GM18951 (cell line): ENCODE results near the gene ASB6.
"Not testable (repeated sequence)": the region's sequence is repeated elsewhere in the genome, so short reads cannot be mapped to it uniquely, and the experiment has no call there.

Experiments
- POLR2A ChIP-seq: IDR thresholded peaks from 4 replicates; pipeline ENCODE4 v1.6.1; 2011; ENCODE audit warnings: mild to moderate bottlenecking; ENCODE audit not compliant: insufficient read length, insufficient read depth; ENCODE audit errors: extremely low read depth
- in situ Hi-C: fragments of 300-500 bp; cut with MboI; formaldehyde crosslinking; loops from one replicate; pipeline ENCODE4 v1.12.0; 2022; ENCODE audit warnings: low sequenced_read_pairs, mixed read lengths, inconsistent platforms; ENCODE audit not compliant: unreplicated experiment

ASB6 gene

DNA sequence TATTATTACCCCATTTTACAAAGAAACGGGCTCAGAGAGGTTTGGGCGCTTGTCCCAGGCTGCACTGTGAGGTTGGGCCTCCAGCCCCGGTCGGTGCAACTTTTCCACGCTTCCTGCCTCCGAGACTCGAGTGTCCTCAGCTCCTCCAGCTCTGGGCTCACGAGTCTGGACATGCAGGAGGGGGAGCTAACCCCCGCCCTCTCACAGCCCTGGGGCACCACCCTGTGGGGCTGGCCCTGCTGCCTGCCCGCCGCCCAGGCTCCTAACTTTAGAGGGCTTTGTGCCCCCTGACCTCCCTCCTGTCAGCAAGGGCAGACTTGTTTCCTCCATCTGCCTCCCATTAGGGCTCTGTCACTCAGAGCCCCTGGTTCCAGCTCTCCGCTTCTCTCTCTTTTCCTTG, 4.3 kb upstream of the ASB6 start:
- no peak for TF ChIP-seq POLR2A
- in situ Hi-C loops = no loop called here

DNA sequence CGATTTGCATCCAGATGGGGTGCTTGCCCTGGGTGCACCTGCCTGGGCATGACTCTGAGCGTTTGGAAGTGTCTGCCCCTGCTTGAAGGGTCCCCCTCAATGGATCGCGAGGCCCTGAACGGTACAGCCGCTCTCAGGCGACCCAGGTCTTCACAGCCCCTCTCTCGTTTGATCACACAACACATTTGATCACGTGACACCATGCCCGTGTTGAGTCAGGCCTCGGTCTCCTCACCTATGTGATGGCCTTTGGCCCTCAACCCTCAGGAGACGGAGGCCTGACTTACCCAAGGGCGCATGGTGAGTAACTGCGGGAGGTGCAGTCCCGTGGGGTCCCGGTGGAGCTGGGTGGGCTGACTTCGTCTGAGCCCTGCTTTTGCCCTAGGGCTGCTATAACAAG, 3.0 kb upstream of the ASB6 start:
- in situ Hi-C loops = no loop called here
- no peak for TF ChIP-seq POLR2A

DNA sequence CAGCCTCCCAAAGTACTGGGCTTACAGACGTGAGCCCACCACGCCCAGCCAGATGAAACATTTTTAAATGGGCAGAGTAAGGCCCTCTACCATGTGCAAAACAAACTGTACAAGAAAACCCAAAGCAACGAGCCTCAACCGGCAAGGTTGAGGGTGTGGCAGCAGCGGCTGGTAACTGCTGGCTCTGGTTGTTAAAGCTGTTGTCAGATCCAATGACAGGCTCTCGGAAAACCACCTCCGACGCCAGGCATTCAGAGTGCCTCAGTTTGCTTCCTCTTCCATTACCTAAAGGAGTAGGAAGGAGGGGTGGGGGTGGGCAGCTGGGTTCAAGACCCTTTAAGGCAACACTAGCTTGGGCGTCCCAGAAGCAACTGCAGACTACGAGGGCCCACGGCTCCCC, 2.4 kb upstream of the ASB6 start:
- in situ Hi-C loops = no loop called here
- TF ChIP-seq POLR2A = no peak

DNA sequence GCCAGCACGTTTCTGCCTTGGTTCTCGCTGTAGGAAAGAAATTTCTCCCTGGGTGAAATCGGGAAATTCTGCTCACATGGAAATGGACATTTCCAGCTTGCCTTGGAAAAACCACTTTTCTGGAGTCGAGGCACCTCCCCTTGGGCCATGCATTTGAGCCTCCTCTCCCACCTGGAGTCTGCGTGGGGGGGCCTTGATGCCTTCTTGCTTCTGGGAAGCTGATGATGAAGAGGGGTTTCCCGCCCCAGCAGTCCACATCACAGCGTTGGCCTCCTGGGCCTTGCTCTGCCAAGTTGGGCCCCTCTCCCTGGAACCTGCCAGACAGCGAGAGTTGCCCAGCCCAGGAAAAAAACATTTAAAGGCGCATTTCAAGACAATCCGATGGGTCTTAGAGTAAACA, 1.8 kb upstream of the ASB6 start:
- in situ Hi-C loops = no loop called here
- TF ChIP-seq POLR2A = no peak

DNA sequence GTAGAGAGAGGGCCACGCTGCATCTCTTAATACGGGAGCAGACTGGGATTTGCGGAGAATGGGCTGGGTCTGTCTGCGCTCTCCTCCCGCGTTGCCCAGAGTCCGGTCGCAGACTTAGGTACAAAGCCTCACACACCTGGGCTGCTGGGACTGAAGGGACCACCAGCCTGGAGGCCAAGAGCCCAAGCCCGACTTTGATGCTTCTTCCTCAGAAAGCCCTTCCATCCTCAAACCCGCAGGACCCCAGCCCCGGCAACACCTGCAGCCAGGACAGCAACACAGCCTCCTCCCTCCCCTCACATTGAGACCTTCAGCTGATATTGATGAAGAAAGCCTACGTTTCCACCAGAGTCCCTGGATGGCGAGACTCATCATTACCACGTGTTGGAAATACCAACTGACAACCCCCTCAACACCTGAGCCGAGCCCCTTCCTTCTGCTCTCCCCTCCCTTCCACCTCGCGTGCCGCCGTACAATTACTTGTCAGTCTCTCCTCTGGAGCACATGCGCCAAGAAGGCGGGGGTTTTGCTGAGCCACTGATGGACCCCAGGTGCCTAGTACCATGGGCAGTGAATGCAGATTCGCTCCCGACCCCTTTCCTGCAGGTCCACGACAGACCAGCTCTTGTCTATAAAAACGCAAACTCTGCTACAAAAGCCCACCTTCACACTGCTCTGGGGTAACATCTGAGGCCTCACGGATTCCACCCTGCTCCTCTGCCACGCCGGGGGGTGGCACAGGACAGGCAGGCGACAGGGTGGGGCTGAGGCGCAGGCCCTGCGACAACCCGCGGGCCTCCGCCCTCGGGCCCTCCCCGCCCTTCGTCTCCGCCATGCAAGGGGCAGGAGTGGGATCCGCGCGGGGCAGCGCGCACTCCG, 841 bp downstream of the ASB6 start:
- in situ Hi-C loops = no loop called here
- TF ChIP-seq POLR2A = no peak

DNA sequence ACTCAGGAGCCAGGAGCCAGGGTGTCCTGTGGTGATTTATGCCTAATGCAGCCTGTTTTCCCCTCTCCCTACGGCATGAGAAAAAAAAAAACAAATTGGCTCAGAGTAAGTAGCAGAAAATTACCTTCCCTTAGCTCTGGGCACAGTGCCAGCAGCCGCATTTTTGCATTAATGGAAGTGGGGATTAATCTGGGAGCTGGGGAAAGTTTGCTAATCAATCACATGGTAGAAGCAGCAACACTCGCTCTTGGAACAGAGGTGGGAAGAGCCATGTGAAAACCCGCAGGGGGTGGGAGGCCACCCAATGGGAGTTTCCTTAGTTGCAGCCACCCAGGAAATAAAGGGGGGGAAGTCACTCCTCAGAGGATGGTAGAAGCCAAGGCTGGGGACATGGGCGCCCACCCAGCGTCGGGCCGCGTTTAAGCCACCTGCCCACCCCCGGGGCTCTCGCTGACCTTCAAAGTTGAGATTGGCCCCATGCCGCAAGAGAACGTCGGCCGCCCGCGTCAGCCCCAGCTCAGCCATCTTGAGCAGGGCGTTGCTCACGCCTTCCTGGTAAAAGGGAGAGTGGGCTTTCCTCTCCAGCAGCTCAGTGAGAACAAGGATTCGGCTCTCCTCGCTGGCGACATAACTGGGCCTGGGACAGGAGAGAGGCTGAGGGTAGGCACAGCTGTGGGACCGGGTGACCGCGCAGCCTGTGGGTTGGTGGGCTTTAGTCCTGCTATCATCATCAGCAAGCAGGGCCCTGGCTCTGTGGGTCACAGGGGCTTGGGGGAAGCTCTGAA, 1.7 kb downstream of the ASB6 start:
- TF ChIP-seq POLR2A = no peak
- in situ Hi-C loops = no loop called here

DNA sequence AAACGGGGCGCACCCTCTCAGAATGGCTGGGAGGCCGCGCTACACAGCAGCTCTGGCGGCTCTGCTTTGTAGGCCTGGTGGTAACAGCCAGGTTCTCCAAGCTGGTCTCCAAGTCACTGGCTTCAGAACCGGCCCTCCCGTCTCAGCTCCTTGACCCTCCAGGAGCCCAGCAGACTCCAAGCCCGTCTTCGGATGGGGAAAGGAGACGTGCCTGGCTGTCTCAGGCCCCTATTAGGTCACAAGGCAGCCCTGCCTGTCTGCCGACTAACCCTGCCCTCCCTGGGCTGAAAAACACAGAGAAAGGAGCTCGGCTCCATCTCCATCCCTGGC, 2.2 kb downstream of the ASB6 start:
- TF ChIP-seq POLR2A = no peak
- in situ Hi-C loops = no loop called here

DNA sequence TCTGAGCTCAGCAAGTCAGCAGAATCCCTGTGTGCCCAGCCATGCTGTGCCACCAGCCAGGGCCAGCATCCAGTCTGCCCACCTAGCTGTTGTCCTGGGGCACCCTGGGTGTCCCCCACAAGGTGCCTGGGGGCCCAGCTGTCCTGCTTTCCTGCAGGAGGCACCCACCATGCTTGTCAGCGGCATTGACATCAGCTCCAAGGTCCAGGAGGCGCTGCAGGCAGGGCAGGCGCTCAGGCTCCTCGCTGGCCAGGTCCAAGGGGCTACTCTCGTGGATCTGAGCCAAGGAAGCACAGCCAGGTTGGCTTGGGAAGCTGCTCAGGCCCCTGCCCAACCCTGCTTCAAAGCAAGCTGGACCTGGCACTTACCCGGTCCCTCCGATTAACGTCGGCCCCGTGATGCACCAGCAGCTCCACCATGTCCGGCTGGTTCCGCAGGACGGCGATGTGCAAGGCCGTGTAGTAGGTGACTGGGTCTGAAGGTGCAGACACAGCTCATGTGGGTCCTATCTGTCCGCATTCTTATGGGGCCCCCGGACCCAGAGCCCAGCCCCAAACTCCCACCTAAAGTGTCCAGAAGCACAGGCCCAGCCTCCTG, 2.8 kb downstream of the ASB6 start:
- TF ChIP-seq POLR2A = no peak
- in situ Hi-C loops = no loop called here

DNA sequence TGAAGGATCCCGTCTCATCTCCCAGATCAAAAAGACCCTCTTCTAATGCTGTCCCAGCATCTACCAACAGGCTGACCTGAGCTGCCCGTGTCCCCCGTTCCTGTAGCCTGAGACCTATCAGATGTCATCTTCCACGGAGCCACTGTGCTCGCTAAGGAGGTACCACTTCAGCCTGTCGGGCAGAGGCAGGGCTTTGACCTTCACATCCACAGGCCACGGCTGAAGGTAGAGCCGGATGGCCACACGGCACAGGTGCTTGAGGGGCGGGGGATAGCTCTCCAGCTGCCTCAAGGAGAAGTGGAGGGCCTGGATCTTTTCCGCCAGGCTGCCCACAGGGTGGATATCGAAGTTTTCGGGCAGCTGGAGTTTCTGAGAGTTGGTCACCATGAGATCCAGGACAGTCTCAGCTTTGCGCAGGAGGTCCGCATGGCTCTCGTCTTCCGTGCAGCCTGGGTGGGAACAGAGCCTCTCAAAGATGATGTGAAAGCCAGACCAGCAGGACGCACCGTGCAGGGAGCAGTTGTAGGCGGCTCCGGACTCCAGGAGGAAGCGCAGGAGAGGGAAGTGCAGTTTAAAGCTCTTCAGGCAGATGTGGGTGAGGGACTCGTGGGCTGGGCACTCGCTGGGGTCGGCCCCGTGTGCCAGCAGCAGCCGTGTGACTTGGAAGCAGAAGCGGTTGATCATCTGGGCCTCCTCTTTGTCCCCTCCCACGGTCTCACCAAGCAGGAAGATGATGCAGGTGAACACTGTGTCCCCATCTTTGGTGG, 4.1 kb downstream of the ASB6 start:
- in situ Hi-C loops = no loop called here

DNA sequence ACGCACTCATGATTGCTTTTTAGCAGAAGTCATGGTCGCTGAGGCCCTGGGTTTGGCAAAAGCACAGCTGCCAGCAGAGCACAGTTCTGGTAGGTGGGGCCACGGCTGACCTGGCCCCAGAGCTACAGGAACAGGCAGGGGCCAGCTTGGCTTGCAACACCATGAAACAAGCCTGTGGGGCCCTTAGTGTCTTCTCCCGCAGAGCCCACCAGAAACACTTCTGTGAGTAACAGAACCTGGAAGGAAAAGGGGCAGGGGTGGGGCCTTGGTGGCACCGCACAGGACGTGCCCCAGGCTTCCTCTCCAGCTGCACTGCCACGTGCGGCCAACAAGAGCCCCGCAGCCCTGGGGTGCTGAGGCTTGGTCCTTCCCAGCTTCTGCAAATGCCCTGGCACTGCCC, 4.8 kb downstream of the ASB6 start:
- TF ChIP-seq POLR2A = no peak
- in situ Hi-C loops = no loop called here

More for the DNA sequence above, 4.1 kb downstream of the ASB6 start:
- no peak for TF ChIP-seq POLR2A

DNA sequence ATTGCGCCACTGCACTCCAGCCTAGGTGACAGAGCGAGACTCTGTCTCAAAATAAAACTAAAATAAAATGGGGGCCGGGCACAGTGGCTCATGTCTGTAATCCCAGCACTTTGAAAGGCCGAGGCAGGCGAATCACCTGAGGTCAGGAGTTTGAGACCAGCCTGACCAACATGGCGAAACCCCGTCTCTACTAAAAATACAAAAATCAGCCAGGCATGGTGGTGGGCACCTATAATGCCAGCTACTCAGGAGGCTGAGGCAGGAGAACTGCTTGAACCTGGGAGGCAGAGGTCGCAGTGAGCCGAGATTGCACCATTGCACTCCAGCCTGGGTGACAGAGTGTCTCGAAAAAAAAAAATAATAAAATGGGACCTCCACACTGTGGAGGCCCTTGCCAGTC, 5.6 kb downstream of the ASB6 start:
- in situ Hi-C loops = not testable (repeated sequence)

DNA sequence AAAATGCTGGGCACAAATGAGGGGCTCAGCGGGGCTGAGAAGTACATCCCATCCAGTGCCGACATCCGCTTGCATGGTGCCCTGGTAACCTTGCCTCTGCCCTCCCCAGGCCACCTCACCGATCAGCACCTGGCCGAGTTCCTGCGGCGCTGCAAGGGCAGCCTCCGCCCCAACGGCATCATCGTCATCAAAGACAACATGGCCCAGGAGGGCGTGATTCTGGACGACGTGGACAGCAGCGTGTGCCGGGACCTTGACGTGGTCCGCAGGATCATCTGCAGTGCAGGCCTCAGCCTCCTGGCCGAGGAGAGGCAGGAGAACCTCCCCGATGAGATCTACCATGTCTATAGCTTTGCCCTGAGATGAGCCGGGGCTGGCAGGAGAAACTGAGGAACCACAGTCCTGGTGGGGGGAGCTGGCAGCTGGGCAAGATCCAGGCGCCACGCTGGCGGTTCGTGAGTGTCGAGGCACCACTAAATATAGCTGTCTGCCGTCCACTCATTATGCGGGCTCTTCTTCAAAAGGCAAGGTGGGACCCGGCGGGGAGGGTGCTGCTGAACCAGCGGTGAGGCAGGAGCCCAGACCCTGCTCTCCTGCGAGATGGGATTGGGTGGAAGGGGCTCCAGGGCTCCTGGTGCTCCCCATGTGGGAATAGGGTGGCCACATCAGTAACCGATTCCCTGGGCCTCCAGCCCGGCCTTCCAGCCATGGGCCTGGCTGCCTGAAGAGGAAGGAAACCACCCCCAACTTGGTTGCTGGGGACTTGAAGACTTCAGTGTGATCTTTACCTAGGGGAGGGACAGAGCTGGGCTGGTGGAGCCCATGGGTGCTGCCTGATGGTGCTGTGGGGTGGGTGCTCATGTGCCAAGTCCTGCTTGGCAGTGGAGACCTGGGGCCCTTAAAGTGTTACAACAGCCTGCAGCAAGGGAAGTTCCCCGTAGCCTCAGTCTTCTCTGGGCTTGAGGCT, 6.6 kb downstream of the ASB6 start:
- no peak for TF ChIP-seq POLR2A
- in situ Hi-C loops = no loop called here
